GM15510 (cell line): ENCODE measurements around the gene PPP1R1B.

Source experiments
- POLR2A ChIP-seq: IDR thresholded peaks from 3 replicates; pipeline ENCODE4 v1.6.1; 2011; ENCODE audit warnings: borderline replicate concordance; ENCODE audit not compliant: insufficient read length; ENCODE audit errors: extremely low read depth

Gene PPP1R1B

DNA sequence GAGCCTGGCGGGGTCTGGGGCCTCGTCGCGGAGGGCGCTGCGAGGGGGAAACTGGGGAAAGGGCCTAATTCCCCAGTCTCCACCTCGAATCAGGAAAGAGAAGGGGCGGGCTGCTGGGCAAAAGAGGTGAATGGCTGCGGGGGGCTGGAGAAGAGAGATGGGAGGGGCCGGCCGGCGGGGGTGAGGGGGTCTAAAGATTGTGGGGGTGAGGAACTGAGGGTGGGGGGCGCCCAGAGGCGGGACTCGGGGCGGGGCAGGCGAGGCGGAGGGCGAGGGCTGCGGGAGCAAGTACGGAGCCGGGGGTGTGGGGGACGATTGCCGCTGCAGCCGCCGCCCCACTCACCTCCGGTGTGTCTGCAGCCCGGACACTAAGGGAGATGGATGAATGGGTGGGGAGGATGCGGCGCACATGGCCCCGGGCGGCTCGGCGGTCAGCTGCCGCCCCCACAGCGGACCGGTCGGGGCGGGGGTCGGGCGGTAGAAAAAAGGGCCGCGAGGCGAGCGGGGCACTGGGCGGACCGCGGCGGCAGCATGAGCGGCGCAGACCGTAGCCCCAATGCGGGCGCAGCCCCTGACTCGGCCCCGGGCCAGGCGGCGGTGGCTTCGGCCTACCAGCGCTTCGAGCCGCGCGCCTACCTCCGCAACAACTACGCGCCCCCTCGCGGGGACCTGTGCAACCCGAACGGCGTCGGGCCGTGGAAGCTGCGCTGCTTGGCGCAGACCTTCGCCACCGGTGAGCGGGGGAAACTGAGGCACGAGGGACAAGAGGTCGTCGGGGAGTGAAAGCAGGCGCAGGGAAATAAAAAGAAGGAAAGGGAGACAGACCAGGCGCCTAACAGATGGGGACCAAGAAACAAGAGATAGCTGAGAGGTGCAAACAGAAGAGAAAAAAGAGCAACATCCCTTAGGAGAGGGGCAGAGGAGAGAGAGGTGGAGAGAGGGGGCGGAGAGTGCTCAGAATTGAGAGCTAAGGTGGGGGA is 41.5 kb downstream of the PPP1R1B start, which contains the start of gene PNMT:
TSS of gene PNMT (plus strand) at position 509 of the 980 bp plus-strand sequence. CDS start at position 532, 23 bp downstream.
- no peak for TF ChIP-seq POLR2A

DNA sequence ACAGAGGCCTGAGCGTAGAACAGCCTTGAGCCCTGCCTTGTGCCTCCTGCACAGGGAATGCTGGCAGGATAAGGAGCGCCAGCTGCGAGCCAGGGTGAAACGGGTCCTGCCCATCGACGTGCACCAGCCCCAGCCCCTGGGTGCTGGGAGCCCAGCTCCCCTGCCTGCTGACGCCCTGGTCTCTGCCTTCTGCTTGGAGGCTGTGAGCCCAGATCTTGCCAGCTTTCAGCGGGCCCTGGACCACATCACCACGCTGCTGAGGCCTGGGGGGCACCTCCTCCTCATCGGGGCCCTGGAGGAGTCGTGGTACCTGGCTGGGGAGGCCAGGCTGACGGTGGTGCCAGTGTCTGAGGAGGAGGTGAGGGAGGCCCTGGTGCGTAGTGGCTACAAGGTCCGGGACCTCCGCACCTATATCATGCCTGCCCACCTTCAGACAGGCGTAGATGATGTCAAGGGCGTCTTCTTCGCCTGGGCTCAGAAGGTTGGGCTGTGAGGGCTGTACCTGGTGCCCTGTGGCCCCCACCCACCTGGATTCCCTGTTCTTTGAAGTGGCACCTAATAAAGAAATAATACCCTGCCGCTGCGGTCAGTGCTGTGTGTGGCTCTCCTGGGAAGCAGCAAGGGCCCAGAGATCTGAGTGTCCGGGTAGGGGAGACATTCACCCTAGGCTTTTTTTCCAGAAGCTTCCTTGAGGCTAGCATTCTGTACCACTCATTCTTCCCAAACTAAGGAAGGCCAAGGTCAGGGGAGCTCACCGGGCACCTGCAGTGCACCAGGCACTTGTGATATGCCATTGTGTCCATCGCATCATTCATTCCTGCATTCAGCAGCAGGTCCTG is 43.4 kb downstream of the PPP1R1B start:
- no peak for TF ChIP-seq POLR2A

DNA sequence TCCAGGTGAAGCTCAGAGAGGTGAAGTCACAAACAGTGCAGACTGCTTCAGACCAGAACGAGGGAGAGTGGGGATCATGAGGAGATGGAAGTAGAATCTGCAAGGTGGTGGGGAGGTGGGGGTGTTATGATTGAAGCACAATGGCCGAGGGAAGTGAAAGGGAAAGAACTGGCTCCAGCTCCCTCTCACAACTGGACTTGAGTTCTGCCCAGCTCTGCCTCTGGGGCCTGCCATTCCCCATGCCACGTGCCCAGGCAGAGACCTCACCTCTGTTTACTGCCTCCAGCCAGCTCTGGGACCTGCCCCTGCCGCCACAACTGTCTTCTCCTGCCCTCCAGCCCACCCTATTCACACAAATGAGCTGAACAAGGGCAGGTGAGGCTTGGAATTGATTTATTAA is 44.0 kb downstream of the PPP1R1B start:
- no peak for TF ChIP-seq POLR2A

DNA sequence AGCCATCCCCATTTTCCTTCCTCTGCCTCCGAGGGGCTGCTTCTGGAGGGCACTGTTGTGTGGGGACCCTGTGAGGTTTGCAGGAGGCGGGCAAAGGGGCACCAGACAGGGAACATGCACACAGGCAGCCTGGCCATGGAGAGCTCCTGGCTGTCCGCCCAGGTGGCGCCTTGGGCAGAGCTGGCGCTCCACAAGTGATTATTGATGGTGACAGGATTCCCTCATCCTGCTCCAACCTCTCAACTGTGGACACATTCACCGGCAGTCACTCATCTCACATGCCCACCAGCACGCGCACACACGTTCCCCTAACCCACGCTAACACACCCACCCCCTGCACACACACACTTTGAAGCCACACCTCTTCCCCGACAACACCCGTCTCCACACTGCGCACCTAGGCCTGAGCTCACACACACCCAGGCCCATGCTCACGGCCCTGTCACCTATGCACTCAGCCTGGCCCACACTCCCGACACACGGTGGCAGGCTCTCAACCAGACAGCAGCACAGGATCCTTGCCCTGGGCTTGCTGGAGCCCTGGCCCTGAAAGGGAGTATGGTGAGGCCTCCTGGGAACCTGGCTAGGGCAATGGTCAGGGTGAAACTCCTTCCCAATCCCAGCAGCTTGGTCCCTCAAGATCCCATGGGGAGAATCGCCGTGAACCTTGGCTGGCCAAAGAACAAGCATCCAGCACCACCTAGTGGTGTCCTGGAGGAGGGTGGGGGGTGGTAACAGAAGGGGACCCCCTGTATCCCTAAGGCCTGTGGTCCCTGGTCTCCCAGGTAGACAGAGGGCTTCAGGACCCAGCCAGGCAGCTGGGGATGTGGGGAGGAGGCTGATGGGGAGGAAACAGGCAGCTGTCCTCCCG is 45.1 kb downstream of the PPP1R1B start:
- no peak for TF ChIP-seq POLR2A

DNA sequence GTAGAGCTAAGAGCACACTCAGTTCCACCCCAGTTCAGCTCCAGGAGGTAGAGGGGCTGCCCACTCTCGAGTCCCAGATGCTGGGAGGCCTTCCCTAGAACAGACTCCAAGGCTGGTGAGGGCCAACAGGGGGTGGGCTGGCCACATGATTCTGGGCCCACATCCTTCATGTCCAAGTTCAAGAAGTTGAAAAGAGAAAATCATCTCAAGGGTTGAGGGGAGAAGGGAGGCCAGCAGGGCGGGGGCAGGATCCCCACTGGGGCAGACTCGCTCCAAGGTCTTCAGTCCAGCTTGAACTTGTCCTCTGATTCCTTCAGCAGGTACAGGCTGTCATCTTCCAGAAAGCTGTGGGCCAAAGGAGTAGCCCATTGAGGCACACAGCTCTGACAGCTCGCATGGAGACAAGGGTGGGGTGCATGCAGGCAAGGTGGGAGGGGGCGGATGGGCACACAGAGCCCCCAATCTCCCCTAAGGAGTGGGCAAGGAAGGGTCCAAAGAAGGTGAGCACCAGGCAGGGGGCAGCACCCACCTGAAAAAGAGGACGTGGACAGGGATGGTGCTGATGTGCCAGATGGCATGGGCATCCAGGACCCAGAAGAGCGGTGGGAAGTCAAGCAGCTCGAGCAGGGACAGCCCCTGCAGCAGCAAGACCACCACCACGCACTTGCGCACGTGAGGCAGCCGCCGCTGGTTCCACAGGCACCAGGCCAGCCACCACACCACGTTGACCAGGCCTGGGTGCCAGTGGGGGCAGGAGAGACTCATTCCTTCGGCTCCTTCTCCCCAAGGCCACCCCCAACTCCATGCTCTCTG is 46.0 kb downstream of the PPP1R1B start:
- TF ChIP-seq POLR2A: no peak

DNA sequence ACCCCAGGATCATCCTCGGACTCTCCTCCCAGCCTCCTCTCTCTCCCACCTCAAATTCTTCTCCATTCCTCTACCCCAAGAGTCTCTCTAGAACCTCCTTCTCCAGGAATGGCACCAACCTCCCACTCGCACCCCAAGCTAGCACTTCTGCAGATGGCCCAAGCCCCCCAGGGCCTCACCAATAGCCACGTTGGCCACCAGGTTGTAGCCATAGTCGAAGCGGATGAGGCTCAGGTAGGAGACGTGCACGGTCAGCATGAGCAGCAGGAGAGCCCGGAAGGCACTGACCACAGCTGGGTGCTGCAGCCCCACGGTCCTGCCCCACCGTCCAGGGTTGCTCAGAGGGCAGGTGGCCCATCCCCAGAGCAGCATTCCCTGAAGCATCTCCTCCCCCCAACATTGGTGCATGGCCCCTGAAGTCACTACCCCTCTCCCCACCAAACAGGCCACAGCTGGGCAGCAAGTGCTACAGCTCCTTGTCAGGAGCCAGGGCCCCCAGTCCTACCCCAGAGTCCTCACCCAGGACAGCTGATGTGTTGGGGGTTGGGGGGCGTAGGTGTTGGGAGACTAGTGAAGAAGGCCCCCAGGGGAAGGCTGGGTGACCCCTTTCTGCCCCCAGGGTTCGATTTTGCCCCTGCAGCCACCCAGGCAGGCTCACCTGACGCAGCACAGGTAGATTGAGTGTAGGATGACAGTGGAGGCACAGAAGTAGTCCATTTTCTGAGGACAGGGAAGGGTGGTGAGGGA is 46.8 kb downstream of the PPP1R1B start:
- no peak for TF ChIP-seq POLR2A

DNA sequence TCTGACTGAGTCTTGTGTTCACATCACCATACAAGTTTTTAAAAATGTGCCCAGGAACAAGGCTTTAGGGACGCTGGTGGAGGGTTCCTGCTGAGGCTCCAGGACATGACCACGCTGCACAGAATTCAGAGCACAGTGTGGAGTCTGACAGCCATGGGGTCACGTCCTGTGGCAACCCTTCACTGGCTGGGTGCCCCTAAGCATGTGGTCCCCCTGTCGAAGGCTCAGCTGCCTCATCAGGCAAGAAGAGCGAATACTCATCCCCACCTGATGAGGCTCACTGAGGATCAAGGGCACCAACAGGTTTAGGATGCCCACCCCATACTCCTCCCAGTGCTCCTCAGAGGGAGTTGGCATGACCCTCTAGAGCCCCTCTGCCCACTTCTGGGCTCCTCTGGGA is 47.4 kb downstream of the PPP1R1B start:
- no peak for TF ChIP-seq POLR2A

DNA sequence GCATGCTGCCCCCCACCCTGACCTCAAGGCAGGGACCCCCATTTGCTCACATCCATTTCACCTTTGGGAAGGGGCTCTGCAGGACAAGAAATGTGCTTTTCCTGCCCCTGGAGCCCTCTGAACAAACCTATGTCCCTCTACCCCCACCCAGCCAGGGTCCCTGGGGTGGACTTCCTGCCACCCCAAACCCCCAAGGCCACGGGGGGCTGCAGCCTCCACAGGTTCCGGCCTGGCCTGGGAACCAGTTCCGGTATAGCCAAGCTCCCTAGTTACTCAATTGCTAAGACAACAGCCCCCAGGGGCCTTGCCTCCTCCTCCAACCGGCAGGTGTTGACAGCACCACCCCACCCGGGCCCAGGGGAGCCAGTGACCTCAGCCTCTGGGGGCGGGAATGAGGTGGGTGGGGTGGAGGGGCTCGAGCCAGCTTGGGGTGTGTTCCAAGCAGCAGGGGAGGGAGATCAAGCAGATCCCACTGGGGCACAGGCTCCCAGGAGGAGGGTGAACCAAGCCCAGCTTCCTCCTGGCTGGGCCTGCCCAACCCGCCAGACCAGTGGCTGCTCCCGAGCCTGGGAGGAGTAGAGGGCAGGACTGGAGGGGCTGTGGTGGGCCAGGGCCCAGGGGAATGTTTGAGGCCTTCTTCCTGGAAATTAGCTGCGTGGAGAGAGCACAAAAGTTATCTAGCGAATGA is 48.1 kb downstream of the PPP1R1B start:
- TF ChIP-seq POLR2A: no peak

DNA sequence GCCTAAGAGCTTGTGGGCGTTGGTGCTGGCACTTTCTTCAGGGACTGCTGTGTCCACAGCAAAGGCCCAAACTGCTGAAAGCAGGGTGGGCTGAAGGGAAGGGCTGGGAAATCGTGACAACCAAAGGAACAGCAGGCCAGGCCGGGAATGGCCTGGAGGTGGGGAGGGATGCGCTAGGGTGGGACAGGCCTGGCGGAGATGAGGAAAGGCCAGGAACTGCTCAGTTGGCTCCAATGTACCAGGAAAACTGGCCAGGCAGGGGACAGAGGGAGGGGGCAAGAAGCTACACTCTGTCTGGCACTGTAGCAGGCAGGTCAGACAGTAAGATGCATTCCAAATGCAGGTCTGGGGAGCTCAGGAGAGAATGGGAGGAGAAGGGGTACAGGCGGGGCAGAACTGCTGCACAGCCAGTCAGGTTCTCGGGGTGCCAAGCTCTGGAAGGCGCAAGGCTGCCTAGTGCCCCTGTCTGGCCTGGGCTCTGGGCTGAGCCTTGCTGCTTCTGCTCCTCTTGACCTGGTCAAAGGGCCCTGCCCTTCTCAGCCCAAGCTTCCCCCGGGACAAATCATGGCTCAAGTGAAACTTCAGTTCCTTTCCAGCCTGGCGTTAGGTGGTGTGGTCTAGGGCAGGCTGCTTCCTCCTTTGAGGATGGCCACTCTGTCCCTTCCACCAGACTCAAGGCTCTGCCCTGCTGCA is 48.8 kb downstream of the PPP1R1B start:
- TF ChIP-seq POLR2A: no peak

DNA sequence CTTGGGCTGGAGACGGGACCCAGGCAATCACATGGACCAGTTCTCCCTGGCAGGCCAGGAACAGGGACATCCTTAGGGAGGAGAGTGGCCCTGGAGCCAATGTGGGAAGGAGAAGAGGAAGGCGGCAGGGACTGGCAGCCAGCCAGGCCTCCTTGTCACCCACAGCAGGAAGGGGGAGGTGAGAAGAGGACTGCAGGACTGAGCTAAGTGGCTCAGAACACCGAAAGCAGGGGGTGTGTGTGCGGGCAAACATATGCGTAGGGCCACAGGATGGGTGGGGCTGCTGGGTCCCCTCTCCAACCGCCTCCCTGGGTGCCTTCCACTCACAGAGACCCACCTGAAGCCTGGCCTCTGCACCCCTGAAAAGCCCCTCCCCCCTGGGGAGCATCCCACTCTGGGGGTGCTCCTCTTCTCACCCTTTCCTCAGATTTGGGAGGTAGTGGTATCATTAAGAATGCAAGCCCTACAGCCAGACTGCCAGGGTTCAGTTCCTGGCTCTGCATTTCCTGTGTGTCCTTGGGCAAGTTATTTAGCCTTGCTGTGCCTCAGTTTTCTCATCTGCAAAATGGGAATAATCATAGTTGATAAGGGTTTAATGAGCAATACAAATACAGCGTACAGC is 49.6 kb downstream of the PPP1R1B start:
- TF ChIP-seq POLR2A: no peak

DNA sequence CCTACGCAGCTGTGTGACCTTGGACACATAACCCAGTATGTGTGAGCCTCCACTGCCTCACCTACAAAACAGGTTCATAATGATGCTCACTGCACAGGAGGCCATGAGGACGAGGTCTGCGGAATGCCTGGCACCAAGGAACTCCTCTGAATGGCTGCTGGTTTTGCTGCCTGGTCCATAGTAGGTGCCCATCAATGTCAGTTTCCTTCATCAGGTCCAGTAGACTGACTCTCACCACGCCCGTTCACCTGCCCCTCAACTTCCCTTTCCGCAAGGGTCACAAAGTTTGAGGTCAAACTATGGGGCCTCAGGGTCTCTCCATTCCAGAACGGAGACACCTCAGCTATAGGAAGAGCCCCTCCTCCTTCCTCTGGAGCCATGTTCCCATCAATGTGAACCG is 50.3 kb downstream of the PPP1R1B start:
- TF ChIP-seq POLR2A: no peak
